OCI-LY7 (cell line): ENCODE measurements around the gene VAT1L. TPM values are rescaled to one million over a fixed set of nuclear protein-coding genes. Genes with fewer than 3 reads are reported as not detected.

Experiments used
- BruUV-seq: library from RNA; stranded (reverse); fragments of 400-500 nt; replicated peaks from 2 replicates; lab custom pipeline; 2021; lab: Mats Ljungman, UMichigan
- CTCF ChIA-PET: fragments of 300-600 bp; sonication (Branson Sonifier 250); formaldehyde crosslinking; loops from one replicate; lab custom pipeline; 2022; ENCODE audit warnings: antibody characterized with exemption; ENCODE audit not compliant: unreplicated experiment; lab: Charles Lee
- POLR2A ChIA-PET: fragments of 300-600 bp; sonication (Branson Sonifier 250); formaldehyde crosslinking; loops from one replicate; lab custom pipeline; 2022; ENCODE audit warnings: antibody characterized with exemption; lab: Charles Lee
- DNase-seq: peaks from one replicate; pipeline ENCODE4 v3.0.0-alpha.2; 2015; ENCODE audit warnings: low spot score
- H2AFZ ChIP-seq: fragments of 200-600 bp; sonication (generic), shearing (Covaris generic); 2 replicates; pipeline ENCODE4 v1.6.1; 2014; ENCODE audit warnings: mild to moderate bottlenecking, antibody characterized with exemption, low read length, moderate library complexity
- H3K27ac ChIP-seq: fragments of 200-600 bp; sonication (generic); 2 replicates; pipeline ENCODE4 v1.5.1; 2014; ENCODE audit warnings: mixed run types, low read depth, mild to moderate bottlenecking, moderate library complexity, low read length, inconsistent platforms; ENCODE audit not compliant: poor library complexity, severe bottlenecking
- H3K36me3 ChIP-seq: fragments of 200-600 bp; sonication (generic); 2 replicates; pipeline ENCODE4 v1.6.1; 2014; ENCODE audit warnings: mild to moderate bottlenecking, antibody characterized with exemption, low read length, moderate library complexity, mixed read lengths; ENCODE audit not compliant: insufficient read depth
- H3K4me1 ChIP-seq: fragments of 200-600 bp; sonication (generic); 2 replicates; pipeline ENCODE4 v1.5.1; 2014; ENCODE audit warnings: mild to moderate bottlenecking, low read length; ENCODE audit not compliant: insufficient read depth, poor library complexity, severe bottlenecking
- H3K4me2 ChIP-seq: fragments of 200-600 bp; sonication (generic); 2 replicates; pipeline ENCODE4 v1.6.1; 2014; ENCODE audit warnings: mild to moderate bottlenecking, low read length
- H3K4me3 ChIP-seq: fragments of 200-600 bp; sonication (generic); 2 replicates; pipeline ENCODE4 v1.5.1; 2014; ENCODE audit warnings: mild to moderate bottlenecking, low read depth, low read length; ENCODE audit not compliant: poor library complexity, severe bottlenecking
- H3K79me2 ChIP-seq: fragments of 200-600 bp; sonication (generic); 2 replicates; pipeline ENCODE4 v1.6.1; 2016; ENCODE audit warnings: low read depth, mild to moderate bottlenecking, low read length, moderate library complexity, mixed read lengths; ENCODE audit not compliant: insufficient read depth
- H3K9me2 ChIP-seq: fragments of 200-600 bp; sonication (generic); 2 replicates; pipeline ENCODE4 v1.6.1; 2016; ENCODE audit warnings: mild to moderate bottlenecking, low read length, mixed read lengths; ENCODE audit not compliant: insufficient read depth
- H3K9me3 ChIP-seq: fragments of 200-600 bp; sonication (generic); 2 replicates; pipeline ENCODE4 v1.6.1; 2014; ENCODE audit warnings: mild to moderate bottlenecking, mixed run types, low read length, mixed read lengths
- H4K20me1 ChIP-seq: fragments of 200-600 bp; sonication (generic); 2 replicates; pipeline ENCODE4 v1.6.1; 2014; ENCODE audit warnings: mild to moderate bottlenecking, antibody characterized with exemption, low read length, moderate library complexity, mixed read lengths; ENCODE audit not compliant: insufficient read depth
- EZH2phosphoT487 ChIP-seq: fragments of 200-600 bp; sonication (generic); IDR thresholded peaks from 2 replicates; pipeline ENCODE4 v1.6.1; 2018; ENCODE audit warnings: low read depth, borderline replicate concordance, mild to moderate bottlenecking, mixed run types, antibody characterized with exemption, low read length, moderate library complexity, mixed read lengths
- intact Hi-C: fragments of 100-400 bp; cut with micrococcal nuclease; formaldehyde crosslinking; loops from one replicate; pipeline ENCODE4 v1.10.0; 2022; ENCODE audit not compliant: unreplicated experiment
- total RNA-seq, 2 experiments: library from RNA; depleted of rRNA in 1 of 2; stranded (reverse); fragments of >200 nt in 1 of 2; shearing (Covaris generic) in 1 of 2; gene quantifications; 2 replicates each; pipeline ENCODE4 v1.2.3, GENCODE V29; 2014 to 2022
- TF ChIP-seq, protein P1 (sequence below): fragments of 200-600 bp; sonication (generic); conservative IDR thresholded peaks from 2 replicates; pipeline ENCODE4 v1.5.1; 2014; ENCODE audit warnings: mild to moderate bottlenecking, antibody characterized with exemption, low read length, moderate library complexity, mixed read lengths

Gene VAT1L
- total RNA-seq, 2 experiments from 2014 or later, result not detected

DNA sequence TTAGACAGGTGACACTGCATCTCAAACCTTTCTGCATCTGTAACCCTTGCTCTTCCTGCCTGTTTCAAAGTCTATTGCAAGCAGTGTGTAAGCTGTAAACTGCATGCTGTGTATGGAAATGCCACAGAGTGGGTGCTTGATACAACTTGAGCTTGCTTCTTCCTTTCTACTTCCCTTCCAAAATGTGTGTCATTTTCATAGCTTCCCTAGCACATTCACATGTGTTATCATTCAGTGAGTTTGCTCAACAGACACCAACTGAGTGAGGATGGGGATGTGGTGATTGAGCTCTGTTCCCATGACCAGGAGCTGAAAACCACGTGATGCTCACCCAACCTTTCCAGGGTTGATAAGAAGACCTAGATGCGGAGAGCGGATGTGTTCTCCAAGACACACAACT lies 111.1 kb downstream of the VAT1L start:
- no TSS peak for BruUV-seq
- Histone ChIP-seq H3K4me1 (no peaks in the 10 kb centered on the region), H3K9me2 (no peaks in the 10 kb centered on the region), H4K20me1 (no peaks in the 10 kb centered on the region), H3K36me3 (no peaks in the 10 kb centered on the region), H3K27ac (no peak overlapping the region), H3K4me3 (no peak overlapping the region), H3K9me3 (no peaks in the 10 kb centered on the region), H2AFZ (no peak overlapping the region), H3K79me2 (no peaks in the 10 kb centered on the region), H3K4me2 (no peak overlapping the region)
- ChIA-PET CTCF (no interaction called here), POLR2A (interaction anchor here (0.6 kb wide), 2 partner anchors 21 to 583 kb away, joined by 3 to 6 read pairs; no protein-coding TSS in a partner anchor)
- no peak for DNase-seq
- no peak for TF ChIP-seq EZH2phosphoT487
- TF ChIP-seq, protein P1, sequence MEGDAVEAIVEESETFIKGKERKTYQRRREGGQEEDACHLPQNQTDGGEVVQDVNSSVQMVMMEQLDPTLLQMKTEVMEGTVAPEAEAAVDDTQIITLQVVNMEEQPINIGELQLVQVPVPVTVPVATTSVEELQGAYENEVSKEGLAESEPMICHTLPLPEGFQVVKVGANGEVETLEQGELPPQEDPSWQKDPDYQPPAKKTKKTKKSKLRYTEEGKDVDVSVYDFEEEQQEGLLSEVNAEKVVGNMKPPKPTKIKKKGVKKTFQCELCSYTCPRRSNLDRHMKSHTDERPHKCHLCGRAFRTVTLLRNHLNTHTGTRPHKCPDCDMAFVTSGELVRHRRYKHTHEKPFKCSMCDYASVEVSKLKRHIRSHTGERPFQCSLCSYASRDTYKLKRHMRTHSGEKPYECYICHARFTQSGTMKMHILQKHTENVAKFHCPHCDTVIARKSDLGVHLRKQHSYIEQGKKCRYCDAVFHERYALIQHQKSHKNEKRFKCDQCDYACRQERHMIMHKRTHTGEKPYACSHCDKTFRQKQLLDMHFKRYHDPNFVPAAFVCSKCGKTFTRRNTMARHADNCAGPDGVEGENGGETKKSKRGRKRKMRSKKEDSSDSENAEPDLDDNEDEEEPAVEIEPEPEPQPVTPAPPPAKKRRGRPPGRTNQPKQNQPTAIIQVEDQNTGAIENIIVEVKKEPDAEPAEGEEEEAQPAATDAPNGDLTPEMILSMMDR, result no peak
- intact Hi-C loops, result no loop called here

DNA sequence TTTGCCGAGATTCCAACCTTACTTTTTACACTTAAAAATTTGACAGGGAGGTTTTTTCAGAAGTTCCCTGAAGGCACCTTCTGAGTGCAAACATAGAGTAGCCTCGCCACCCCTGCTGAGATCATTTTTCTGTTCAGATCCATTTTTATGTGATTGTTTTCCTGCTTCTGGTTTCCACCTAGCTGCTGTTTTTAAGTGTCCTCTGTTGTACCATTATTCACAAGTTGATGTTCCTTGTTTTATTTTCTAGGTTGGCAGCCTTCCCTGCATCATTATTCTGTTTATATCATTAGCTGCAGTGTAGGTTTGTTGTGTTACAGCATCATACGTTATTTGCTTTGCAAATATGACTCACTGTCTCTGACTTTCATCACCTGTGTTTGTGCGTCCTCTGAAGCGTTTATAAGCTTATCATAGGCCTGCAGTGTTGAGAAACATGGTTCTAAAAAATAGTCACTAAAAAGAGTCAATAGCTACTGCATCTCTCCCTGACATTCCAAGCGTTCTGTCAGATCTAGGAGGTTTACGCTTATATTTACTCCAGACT lies 117.1 kb downstream of the VAT1L start:
- Histone ChIP-seq H3K4me3 (no peak overlapping the region), H3K36me3 (no peaks in the 10 kb centered on the region), H3K79me2 (no peaks in the 10 kb centered on the region), H3K4me2 (no peak overlapping the region), H2AFZ (no peak overlapping the region), H3K4me1 (no peaks in the 10 kb centered on the region), H4K20me1 (no peaks in the 10 kb centered on the region), H3K9me3 (no peaks in the 10 kb centered on the region), H3K9me2 (no peaks in the 10 kb centered on the region), H3K27ac (no peak overlapping the region)
- no TSS peak for BruUV-seq
- POLR2A ChIA-PET, result no interaction called here
- DNase-seq, result no peak
- CTCF ChIA-PET, result no interaction called here
- intact Hi-C loops, result no loop called here
- TF ChIP-seq EZH2phosphoT487, result no peak
- TF ChIP-seq, protein P1, result no peak

DNA sequence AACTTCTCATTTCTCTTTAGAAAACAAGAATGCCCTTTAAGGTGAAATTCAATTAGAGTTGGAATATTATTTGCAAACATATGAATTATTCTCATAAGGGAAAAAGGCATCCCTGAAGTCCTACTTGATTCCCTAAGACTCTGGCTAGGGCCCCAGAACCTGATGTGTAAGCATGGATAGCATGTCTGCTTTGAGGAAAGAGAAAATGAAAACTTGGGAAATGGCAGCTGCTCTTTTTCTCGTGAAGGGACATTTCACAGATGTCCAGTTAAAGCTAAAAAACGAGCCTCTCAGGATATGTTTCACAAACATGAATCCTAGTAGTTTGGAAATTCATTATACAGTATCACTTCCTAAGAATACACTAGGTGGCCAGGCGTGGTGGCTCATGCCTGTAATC lies 121.7 kb downstream of the VAT1L start:
- intact Hi-C loops, result no loop called here
- no TSS peak for BruUV-seq

More for the DNA sequence above, 121.7 kb downstream of the VAT1L start:
- Histone ChIP-seq H3K4me3 (no peak overlapping the region), H4K20me1 (no peaks in the 10 kb centered on the region), H3K4me1 (no peaks in the 10 kb centered on the region), H3K27ac (no peak overlapping the region), H3K36me3 (no peaks in the 10 kb centered on the region), H2AFZ (no peak overlapping the region), H3K9me3 (no peaks in the 10 kb centered on the region), H3K4me2 (no peak overlapping the region), H3K79me2 (no peaks in the 10 kb centered on the region), H3K9me2 (no peaks in the 10 kb centered on the region)
- CTCF ChIA-PET, result no interaction called here
- TF ChIP-seq, protein P1, result no peak
- no peak for TF ChIP-seq EZH2phosphoT487
- POLR2A ChIA-PET, result interaction anchor here (0.6 to 1.0 kb wide), 2 partner anchors 31 to 81 kb away, joined by 3 to 4 read pairs; no protein-coding TSS in a partner anchor
- DNase-seq, result no peak
